ENCODE data around the gene CYGB. TPM values are rescaled to one million over a fixed set of nuclear protein-coding genes. Genes with fewer than 3 reads are reported as not detected.

Gene CYGB
- total and polyA plus RNA-seq, 9 of the 15 experiments (the other 6 are each of a cell fraction or from before 2014, with no cell fraction given): 0.08 to 0.95 (median 0.18) TPM; not detected in 5

GRCh38 chr17:76537288-76537577, 276 bp downstream of the CYGB start:
- POLR2A ChIA-PET: interaction anchor here (1.4 kb wide), 1 partner anchor 197 kb away, joined by 3 read pairs; no protein-coding TSS in a partner anchor
- no peak overlapping the region for H3K9ac ChIP-seq (ENCODE audit: insufficient read depth in 1 of 2, low read depth in 2 of 2, low read length in 2 of 2)
- TF ChIP-seq RBBP5 (IDR thresholded peaks at IDR 0.05; ENCODE audit: borderline replicate concordance, insufficient read depth, low read length, poor library complexity, severe bottlenecking): no peak
- no peak for TF ChIP-seq TAF15 (IDR thresholded peaks at IDR 0.05; ENCODE audit: low read depth, low read length)
- TF ChIP-seq MED1 (CRISPR knock-in tag; IDR thresholded peaks at IDR 0.05; ENCODE audit: borderline replicate concordance): no peak
- TF ChIP-seq SNIP1 (IDR thresholded peaks at IDR 0.05; ENCODE audit: low read depth): no peak
- no peak for TF ChIP-seq ZNF398 (CRISPR knock-in tag; IDR thresholded peaks at IDR 0.05)
- no peak for TF ChIP-seq PPARD (CRISPR knock-in tag; IDR thresholded peaks at IDR 0.05)
- TF ChIP-seq PKNOX1 (IDR thresholded peaks at IDR 0.05): no peak
- 100% methylated on average over 1 of the region's 26 CpGs for WGBS (ENCODE audit: insufficient coverage, low coverage, missing lambda C conversion rate)
- H3K79me2 ChIP-seq (ENCODE audit: control insufficient read depth, insufficient read depth, low read length): no peaks in the 10 kb centered on the region
- H3K4me1 ChIP-seq (replicated peaks in 1 of 2; ENCODE audit: control insufficient read depth in 2 of 2, insufficient read depth in 2 of 2, low read length in 2 of 2): peaks cover 11 to 46% of the 10 kb centered on the region in 2 experiments; a peak in 4 of 5 replicates
- no peaks in the 10 kb centered on the region for H3K36me3 ChIP-seq (ENCODE audit: control insufficient read depth, insufficient read depth, low read length)
- in situ Hi-C loops (cut with MboI): no loop called here
- H3K4me3 ChIP-seq: no peak overlapping the region
- ATAC-seq: no peak
- intact Hi-C loops (cut with micrococcal nuclease): no loop called here
- no peaks in the 10 kb centered on the region for H3K9me1 ChIP-seq (ENCODE audit: control insufficient read depth, insufficient read depth, low read length)
- H2AFZ ChIP-seq (ENCODE audit: low read depth, low read length): no peak overlapping the region
- no peak overlapping the region for H3K4me2 ChIP-seq (ENCODE audit: insufficient read depth, low read length)
- no peak for DNase-seq (ENCODE audit: extremely low read depth in 1 of 4, low spot score in 3 of 4)
- no TSS peak for BruUV-seq (replicated peaks)
- no peaks in the 10 kb centered on the region for H4K20me1 ChIP-seq (replicated peaks; ENCODE audit: control insufficient read depth, insufficient read depth, low read length)
- no peak overlapping the region for H3K27ac ChIP-seq (ENCODE audit: extremely low read depth, low read depth, low read length)
- no peak for FAIRE-seq
- H3K9me3 ChIP-seq (replicated peaks; ENCODE audit: control insufficient read depth, insufficient read depth, low read depth, low read length): no peaks in the 10 kb centered on the region
- CTCF ChIA-PET (ENCODE audit: low intra/inter-chr PET ratio): no interaction called here
- no peaks in the 10 kb centered on the region for H3K27me3 ChIP-seq (ENCODE audit: control insufficient read depth in 2 of 2, insufficient read depth in 2 of 2, low read length in 2 of 2)

All from K562 (cell line).